ENCODE results near the gene FAM83E. TPM values are rescaled to one million over a fixed set of nuclear protein-coding genes. Genes with fewer than 3 reads are reported as not detected.
"Not testable (repeated sequence)": the region's sequence is repeated elsewhere in the genome, so short reads cannot be mapped to it uniquely, and the experiment has no call there.

Gene FAM83E
- polyA plus RNA-seq, 1 donor from 2014 or later: 0.73 TPM

DNA sequence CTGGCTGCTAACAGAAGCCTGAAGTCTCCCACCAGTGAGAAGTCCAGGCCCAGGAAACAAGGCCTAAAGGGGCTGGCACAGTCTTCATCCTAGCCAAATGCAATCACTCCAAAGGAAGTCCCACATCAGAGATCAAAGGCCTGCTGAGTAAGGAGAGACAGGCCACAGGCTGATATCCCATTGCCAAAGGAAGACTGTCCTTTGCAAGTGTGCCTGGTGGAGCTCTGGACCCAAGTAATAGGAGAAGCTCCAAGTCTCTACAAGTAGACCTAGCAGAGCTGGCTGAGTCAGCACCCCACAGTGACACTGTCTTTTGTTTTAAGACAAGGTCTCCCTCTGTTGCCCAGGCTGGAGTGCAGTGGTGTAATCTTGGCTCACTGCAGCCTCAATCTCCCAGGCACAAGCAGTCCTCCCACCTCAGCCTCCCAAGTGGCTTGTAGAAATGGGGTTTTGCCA, 17.8 kb upstream of the FAM83E start:
- no peaks in the 10 kb centered on the region for H3K9me2 ChIP-seq (ENCODE audit: insufficient read depth, low read length)
- no peak overlapping the region for H3K4me2 ChIP-seq (ENCODE audit: low read length)
- no peak overlapping the region for H3K4me3 ChIP-seq (ENCODE audit: low read length)
- no peaks in the 10 kb centered on the region for H3K36me3 ChIP-seq (ENCODE audit: insufficient read depth, low read length)
- H3K27me3 ChIP-seq (ENCODE audit: insufficient read depth, low read depth, low read length): no peaks in the 10 kb centered on the region
- H3K9me3 ChIP-seq (ENCODE audit: low read length): no peaks in the 10 kb centered on the region
- H3K9ac ChIP-seq (ENCODE audit: low read length): no peak overlapping the region
- H3K27ac ChIP-seq (ENCODE audit: low read length): no peak overlapping the region
- TF ChIP-seq POLR2AphosphoS5 (IDR thresholded peaks at IDR 0.05) (no peak), EP300 (conservative IDR thresholded peaks at IDR 0.05; ENCODE audit: poor library complexity, severe bottlenecking) (no peak), EZH2 (IDR thresholded peaks at IDR 0.05; ENCODE audit: borderline replicate concordance, insufficient read depth, low read length, poor library complexity, severe bottlenecking) (no peak)
- TF ChIP-seq, protein P1, sequence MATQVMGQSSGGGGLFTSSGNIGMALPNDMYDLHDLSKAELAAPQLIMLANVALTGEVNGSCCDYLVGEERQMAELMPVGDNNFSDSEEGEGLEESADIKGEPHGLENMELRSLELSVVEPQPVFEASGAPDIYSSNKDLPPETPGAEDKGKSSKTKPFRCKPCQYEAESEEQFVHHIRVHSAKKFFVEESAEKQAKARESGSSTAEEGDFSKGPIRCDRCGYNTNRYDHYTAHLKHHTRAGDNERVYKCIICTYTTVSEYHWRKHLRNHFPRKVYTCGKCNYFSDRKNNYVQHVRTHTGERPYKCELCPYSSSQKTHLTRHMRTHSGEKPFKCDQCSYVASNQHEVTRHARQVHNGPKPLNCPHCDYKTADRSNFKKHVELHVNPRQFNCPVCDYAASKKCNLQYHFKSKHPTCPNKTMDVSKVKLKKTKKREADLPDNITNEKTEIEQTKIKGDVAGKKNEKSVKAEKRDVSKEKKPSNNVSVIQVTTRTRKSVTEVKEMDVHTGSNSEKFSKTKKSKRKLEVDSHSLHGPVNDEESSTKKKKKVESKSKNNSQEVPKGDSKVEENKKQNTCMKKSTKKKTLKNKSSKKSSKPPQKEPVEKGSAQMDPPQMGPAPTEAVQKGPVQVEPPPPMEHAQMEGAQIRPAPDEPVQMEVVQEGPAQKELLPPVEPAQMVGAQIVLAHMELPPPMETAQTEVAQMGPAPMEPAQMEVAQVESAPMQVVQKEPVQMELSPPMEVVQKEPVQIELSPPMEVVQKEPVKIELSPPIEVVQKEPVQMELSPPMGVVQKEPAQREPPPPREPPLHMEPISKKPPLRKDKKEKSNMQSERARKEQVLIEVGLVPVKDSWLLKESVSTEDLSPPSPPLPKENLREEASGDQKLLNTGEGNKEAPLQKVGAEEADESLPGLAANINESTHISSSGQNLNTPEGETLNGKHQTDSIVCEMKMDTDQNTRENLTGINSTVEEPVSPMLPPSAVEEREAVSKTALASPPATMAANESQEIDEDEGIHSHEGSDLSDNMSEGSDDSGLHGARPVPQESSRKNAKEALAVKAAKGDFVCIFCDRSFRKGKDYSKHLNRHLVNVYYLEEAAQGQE (IDR thresholded peaks at IDR 0.05; ENCODE audit: borderline replicate concordance): no peak
- H3K79me2 ChIP-seq (replicated peaks; ENCODE audit: insufficient read depth, low read length): no peaks in the 10 kb centered on the region
- H4K20me1 ChIP-seq (ENCODE audit: insufficient read depth): no peaks in the 10 kb centered on the region
- H3F3A ChIP-seq (ENCODE audit: insufficient read depth, low read length, poor library complexity, severe bottlenecking): no peaks in the 10 kb centered on the region
- H2AFZ ChIP-seq (ENCODE audit: low read depth, low read length): no peak overlapping the region

DNA sequence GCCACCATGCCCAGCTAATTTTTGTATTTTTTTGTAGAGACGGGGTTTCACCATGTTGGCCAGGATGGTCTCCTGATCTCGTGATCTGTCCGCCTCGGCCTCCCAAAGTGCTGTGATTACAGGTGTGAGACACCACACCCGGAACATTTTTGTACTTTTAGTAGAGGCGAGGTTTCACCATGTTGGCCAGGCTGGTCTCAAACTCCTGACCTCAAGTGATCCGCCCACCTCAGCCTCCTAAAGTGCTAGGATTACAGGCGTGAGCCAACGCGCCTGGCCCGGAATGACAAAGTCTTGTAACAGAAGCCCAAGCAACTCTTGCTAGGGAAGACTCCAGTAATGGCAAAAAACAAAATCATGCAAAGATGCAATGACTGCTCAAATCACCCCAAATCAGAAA, 17.4 kb upstream of the FAM83E start:
- not testable (repeated sequence) for H3K4me2 ChIP-seq (ENCODE audit: low read length); H3K27ac ChIP-seq (ENCODE audit: low read length); H3K79me2 ChIP-seq (replicated peaks; ENCODE audit: insufficient read depth, low read length); H3K36me3 ChIP-seq (ENCODE audit: insufficient read depth, low read length); H3K4me3 ChIP-seq (ENCODE audit: low read length); H3K9me3 ChIP-seq (ENCODE audit: low read length); H2AFZ ChIP-seq (ENCODE audit: low read depth, low read length); H3K9ac ChIP-seq (ENCODE audit: low read length); H4K20me1 ChIP-seq (ENCODE audit: insufficient read depth); H3K9me2 ChIP-seq (ENCODE audit: insufficient read depth, low read length); H3K27me3 ChIP-seq (ENCODE audit: insufficient read depth, low read depth, low read length); H3F3A ChIP-seq (ENCODE audit: insufficient read depth, low read length, poor library complexity, severe bottlenecking)

DNA sequence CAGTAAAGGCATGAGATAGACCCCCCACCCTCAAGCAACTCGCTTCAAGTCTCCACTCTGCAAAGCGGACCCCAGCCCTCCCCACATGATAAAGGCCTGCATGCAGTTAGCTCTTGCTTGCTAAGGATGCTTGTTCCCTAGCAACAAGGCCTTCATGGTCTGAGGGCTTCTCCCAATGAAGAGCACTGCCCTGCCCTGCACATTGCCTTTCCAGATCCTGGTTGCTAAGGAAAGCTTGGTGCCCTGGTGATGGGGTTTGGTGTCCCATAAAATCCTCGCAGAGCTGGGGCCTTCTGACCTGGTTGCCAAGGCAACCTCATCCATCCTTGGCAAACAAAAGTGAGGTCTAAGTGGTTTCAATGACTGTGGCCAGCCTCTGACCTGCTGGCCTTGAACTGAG, 16.3 kb upstream of the FAM83E start:
- TF ChIP-seq EZH2 (IDR thresholded peaks at IDR 0.05; ENCODE audit: borderline replicate concordance, insufficient read depth, low read length, poor library complexity, severe bottlenecking): no peak
- no peak for TF ChIP-seq RAD21 (conservative IDR thresholded peaks at IDR 0.05)
- TF ChIP-seq POLR2AphosphoS5 (IDR thresholded peaks at IDR 0.05): no peak
- no peak for TF ChIP-seq TAF1 (IDR thresholded peaks at IDR 0.05; ENCODE audit: low read depth)
- TF ChIP-seq MXI1 (conservative IDR thresholded peaks at IDR 0.05; ENCODE audit: poor library complexity, severe bottlenecking): no peak
- TF ChIP-seq, protein P1 (IDR thresholded peaks at IDR 0.05; ENCODE audit: borderline replicate concordance): no peak
- TF ChIP-seq, protein P2, sequence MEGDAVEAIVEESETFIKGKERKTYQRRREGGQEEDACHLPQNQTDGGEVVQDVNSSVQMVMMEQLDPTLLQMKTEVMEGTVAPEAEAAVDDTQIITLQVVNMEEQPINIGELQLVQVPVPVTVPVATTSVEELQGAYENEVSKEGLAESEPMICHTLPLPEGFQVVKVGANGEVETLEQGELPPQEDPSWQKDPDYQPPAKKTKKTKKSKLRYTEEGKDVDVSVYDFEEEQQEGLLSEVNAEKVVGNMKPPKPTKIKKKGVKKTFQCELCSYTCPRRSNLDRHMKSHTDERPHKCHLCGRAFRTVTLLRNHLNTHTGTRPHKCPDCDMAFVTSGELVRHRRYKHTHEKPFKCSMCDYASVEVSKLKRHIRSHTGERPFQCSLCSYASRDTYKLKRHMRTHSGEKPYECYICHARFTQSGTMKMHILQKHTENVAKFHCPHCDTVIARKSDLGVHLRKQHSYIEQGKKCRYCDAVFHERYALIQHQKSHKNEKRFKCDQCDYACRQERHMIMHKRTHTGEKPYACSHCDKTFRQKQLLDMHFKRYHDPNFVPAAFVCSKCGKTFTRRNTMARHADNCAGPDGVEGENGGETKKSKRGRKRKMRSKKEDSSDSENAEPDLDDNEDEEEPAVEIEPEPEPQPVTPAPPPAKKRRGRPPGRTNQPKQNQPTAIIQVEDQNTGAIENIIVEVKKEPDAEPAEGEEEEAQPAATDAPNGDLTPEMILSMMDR (IDR thresholded peaks at IDR 0.05; ENCODE audit: poor library complexity, severe bottlenecking): no peak
- Histone ChIP-seq H3K36me3 (ENCODE audit: insufficient read depth, low read length) (no peaks in the 10 kb centered on the region), H3K4me2 (ENCODE audit: low read length) (no peak overlapping the region), H3K9me3 (ENCODE audit: low read length) (no peaks in the 10 kb centered on the region), H3K9me2 (ENCODE audit: insufficient read depth, low read length) (no peaks in the 10 kb centered on the region), H3K27me3 (ENCODE audit: insufficient read depth, low read depth, low read length) (no peaks in the 10 kb centered on the region), H3K4me3 (ENCODE audit: low read length) (peak overlapping the region; percentile 32), H3K9ac (ENCODE audit: low read length) (peak overlapping the region; percentile 36), H3K79me2 (replicated peaks; ENCODE audit: insufficient read depth, low read length) (no peaks in the 10 kb centered on the region), H2AFZ (ENCODE audit: low read depth, low read length) (no peak overlapping the region), H4K20me1 (ENCODE audit: insufficient read depth) (no peaks in the 10 kb centered on the region), H3K27ac (ENCODE audit: low read length) (peak overlapping the region; percentile 72), H3F3A (ENCODE audit: insufficient read depth, low read length, poor library complexity, severe bottlenecking) (no peaks in the 10 kb centered on the region)

Data from neural cell (in vitro differentiated cells).